Gastroesophageal sphincter (tissue), 3 donors: ENCODE results near the gene AGFG2.

Source experiments
- EP300 ChIP-seq: sonication (generic); formaldehyde crosslinking; IDR thresholded peaks from one replicate; pipeline ENCODE4 v1.6.1; 2017; ENCODE audit warnings: antibody characterized with exemption, mild to moderate bottlenecking
- POLR2A ChIP-seq, 2 donors: fragments of 450-650 bp; IDR thresholded peaks; one replicate each; pipeline ENCODE4 v1.6.1; 2017; ENCODE audit warnings: antibody characterized with exemption in 2 of 2, mild to moderate bottlenecking in 2 of 2, moderate library complexity in 1 of 2
- POLR2AphosphoS5 ChIP-seq: sonication (generic); formaldehyde crosslinking; IDR thresholded peaks from one replicate; pipeline ENCODE4 v1.6.1; 2017; ENCODE audit warnings: antibody characterized with exemption
- TF ChIP-seq, protein P1 (sequence below), 4 experiments: fragments of 200-600 bp in 2 of 4; fragments of 450-650 bp in 2 of 4; sonication (generic) in 1 of 4; IDR thresholded peaks; one replicate each; pipeline ENCODE4 v1.5.1; 2017 to 2019; ENCODE audit warnings: antibody characterized with exemption in 4 of 4, mild to moderate bottlenecking in 2 of 4, moderate library complexity in 2 of 4

DNA sequence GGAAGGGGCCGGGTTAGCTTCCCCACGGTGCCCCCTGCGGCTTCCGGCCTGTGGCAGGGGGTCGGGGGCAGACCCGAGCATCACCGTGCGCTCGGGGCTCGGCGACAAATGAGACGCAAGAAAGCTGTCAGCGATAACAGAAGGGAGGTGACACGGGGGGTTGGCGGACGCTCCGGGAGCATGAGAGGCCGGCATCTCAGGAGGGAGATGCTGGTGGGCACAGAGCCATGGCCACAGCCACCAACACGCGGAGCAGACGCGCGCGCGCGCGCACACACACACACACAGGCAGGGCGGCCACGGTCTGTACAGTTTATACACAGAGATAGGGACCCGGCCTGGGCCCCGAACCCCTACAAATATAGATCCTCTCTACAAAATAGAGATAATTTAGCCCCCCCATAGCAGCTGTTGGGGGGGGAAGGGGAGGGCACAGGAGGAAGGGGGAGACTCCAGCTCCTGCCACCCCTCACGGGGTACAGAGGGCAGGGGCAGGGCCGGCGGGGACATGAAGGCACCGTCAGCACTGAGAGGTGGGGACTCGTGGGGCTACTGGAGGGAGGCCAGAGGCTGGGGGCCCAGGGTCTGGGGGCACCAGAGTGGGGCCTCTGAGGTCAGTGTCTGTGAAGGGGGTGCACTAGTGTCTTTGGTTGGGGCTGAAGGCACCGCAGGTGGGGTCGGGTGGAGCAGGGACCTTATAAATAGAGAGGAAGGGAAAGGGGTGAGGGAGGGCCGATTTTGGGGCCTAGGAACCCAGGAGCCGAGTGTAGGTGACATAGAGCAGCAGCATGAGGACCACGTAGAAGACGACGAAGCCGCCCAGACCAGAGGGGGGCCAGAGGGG is 35.6 kb downstream of the AGFG2 start:
- TF ChIP-seq, protein P1, sequence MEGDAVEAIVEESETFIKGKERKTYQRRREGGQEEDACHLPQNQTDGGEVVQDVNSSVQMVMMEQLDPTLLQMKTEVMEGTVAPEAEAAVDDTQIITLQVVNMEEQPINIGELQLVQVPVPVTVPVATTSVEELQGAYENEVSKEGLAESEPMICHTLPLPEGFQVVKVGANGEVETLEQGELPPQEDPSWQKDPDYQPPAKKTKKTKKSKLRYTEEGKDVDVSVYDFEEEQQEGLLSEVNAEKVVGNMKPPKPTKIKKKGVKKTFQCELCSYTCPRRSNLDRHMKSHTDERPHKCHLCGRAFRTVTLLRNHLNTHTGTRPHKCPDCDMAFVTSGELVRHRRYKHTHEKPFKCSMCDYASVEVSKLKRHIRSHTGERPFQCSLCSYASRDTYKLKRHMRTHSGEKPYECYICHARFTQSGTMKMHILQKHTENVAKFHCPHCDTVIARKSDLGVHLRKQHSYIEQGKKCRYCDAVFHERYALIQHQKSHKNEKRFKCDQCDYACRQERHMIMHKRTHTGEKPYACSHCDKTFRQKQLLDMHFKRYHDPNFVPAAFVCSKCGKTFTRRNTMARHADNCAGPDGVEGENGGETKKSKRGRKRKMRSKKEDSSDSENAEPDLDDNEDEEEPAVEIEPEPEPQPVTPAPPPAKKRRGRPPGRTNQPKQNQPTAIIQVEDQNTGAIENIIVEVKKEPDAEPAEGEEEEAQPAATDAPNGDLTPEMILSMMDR (IDR thresholded peaks at IDR 0.05), result no peak
- TF ChIP-seq EP300 (no peak), POLR2A (IDR thresholded peaks at IDR 0.05) (no peak), POLR2AphosphoS5 (no peak)
